Type B pancreatic cell (in vitro differentiated cells): Measurements from ENCODE around the gene MELTF. TPM values are rescaled to one million over a fixed set of nuclear protein-coding genes. Genes with fewer than 3 reads are reported as not detected.

Experiments used
- DNase-seq: peaks from one replicate; pipeline ENCODE4 v3.0.0; 2021; ENCODE audit warnings: mixed read lengths; ENCODE audit not compliant: unreplicated experiment; ENCODE audit errors: extremely low spot score
- H3K27ac Mint-ChIP-seq: 2 replicates; pipeline ENCODE4 v1.8.0; 2021; ENCODE audit warnings: mild to moderate bottlenecking, mixed read lengths
- H3K27me3 Mint-ChIP-seq: 2 replicates; pipeline ENCODE4 v1.8.0; 2021; ENCODE audit warnings: mixed read lengths
- H3K36me3 Mint-ChIP-seq: 2 replicates; pipeline ENCODE4 v1.8.0; 2021; ENCODE audit warnings: mixed read lengths
- H3K4me1 Mint-ChIP-seq: one replicate; pipeline ENCODE4 v1.8.0; 2021; ENCODE audit warnings: mixed read lengths; ENCODE audit not compliant: unreplicated experiment
- H3K4me3 Mint-ChIP-seq: 2 replicates; pipeline ENCODE4 v1.8.0; 2021; ENCODE audit warnings: mild to moderate bottlenecking, mixed read lengths
- H3K9me3 Mint-ChIP-seq: 2 replicates; pipeline ENCODE4 v1.8.0; 2021; ENCODE audit warnings: mixed read lengths
- CTCF ChIP-seq: fragments of 200-600 bp; sonication (generic); conservative IDR thresholded peaks from 2 replicates; pipeline ENCODE4 v1.5.0; 2021; ENCODE audit warnings: antibody characterized with exemption, mild to moderate bottlenecking
- total RNA-seq: library from RNA; stranded (reverse); gene quantifications from 2 replicates; pipeline ENCODE4 v1.2.1, GENCODE V29; 2021; ENCODE audit warnings: low replicate concordance

The MELTF gene
- total RNA-seq, 1 donor from 2014 or later = 3.0 TPM

GRCh38 chr3:197014024-197014423 lies 15.6 kb downstream of the MELTF start:
- H3K4me1 Mint-ChIP-seq = peaks cover 4% of the 10 kb centered on the region
- DNase-seq = no peak
- H3K4me3 Mint-ChIP-seq = no peak overlapping the region
- no peaks in the 10 kb centered on the region for H3K36me3 Mint-ChIP-seq
- TF ChIP-seq CTCF = no peak
- H3K27ac Mint-ChIP-seq = no peak overlapping the region
- peaks cover under 1% of the 10 kb centered on the region for H3K27me3 Mint-ChIP-seq
- H3K9me3 Mint-ChIP-seq = no peaks in the 10 kb centered on the region

- DNase-seq = no peak
- Mint-ChIP-seq H3K27me3 (no peaks in the 10 kb centered on the region), H3K9me3 (no peaks in the 10 kb centered on the region), H3K27ac (no peak overlapping the region), H3K36me3 (no peaks in the 10 kb centered on the region), H3K4me1 (no peaks in the 10 kb centered on the region), H3K4me3 (no peak overlapping the region)
- TF ChIP-seq CTCF = no peak
These were observed 17.1 kb downstream of the MELTF start for GRCh38 chr3:197012540-197012883.

GRCh38 chr3:197011780-197012539 lies 17.7 kb downstream of the MELTF start:
- no peaks in the 10 kb centered on the region for H3K27me3 Mint-ChIP-seq
- H3K9me3 Mint-ChIP-seq = no peaks in the 10 kb centered on the region
- no peaks in the 10 kb centered on the region for H3K36me3 Mint-ChIP-seq
- TF ChIP-seq CTCF = no peak
- H3K4me3 Mint-ChIP-seq = no peak overlapping the region
- H3K27ac Mint-ChIP-seq = no peak overlapping the region
- no peaks in the 10 kb centered on the region for H3K4me1 Mint-ChIP-seq
- DNase-seq = no peak

DNA sequence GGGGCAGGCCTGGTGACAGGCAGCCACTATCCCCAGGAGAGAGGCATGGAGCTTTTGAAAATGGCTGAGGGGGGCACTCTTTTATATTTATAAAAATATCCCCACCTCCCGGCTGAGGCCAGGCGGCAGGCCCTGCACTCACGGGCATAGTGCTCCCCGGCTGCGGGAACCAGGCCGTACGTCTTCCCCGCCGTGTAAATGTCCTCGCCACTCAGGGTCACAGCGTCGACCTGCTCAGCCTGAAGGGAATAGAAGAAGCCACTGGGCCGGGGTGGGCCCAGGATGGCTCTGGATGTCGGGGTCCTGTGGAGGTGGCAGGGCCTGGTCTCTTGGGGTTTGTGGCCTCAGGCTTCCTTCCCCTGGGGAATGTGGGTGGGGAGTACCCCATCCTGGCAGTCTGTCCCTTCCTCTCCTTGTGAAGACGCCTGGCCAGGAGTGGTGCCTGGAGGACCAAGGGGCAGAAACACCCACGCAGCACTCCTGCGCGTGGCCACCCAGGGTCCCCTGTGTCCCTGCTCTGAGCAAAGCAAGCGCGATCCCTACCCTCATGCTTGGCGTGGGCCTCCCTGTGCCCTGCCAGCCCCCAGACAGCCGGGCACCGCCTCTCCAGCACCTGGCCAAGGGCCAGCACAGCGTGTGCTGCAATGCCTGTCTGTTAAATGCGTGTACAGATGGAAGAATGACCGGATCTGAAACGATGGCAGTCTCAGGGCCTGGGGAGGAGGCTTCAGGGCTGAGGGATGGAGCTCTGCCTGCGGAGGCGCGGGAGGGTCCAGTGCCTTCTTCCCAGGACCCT lies 18.9 kb downstream of the MELTF start:
- Mint-ChIP-seq H3K9me3 (no peaks in the 10 kb centered on the region), H3K27ac (no peak overlapping the region), H3K4me1 (no peaks in the 10 kb centered on the region), H3K36me3 (no peaks in the 10 kb centered on the region), H3K4me3 (no peak overlapping the region), H3K27me3 (no peaks in the 10 kb centered on the region)
- DNase-seq = no peak
- no peak for TF ChIP-seq CTCF

GRCh38 chr3:197009532-197010019 lies 20.0 kb downstream of the MELTF start:
- H3K4me1 Mint-ChIP-seq = peaks cover 1% of the 10 kb centered on the region
- no peak for TF ChIP-seq CTCF
- H3K27ac Mint-ChIP-seq = no peak overlapping the region
- no peak overlapping the region for H3K4me3 Mint-ChIP-seq
- H3K36me3 Mint-ChIP-seq = peaks cover 5% of the 10 kb centered on the region
- peaks cover 5% of the 10 kb centered on the region for H3K27me3 Mint-ChIP-seq
- H3K9me3 Mint-ChIP-seq = no peaks in the 10 kb centered on the region
- no peak for DNase-seq
